Thyroid gland (tissue), 4 donors: Measurements from ENCODE around the gene NEDD9. TPM values are rescaled to one million over a fixed set of nuclear protein-coding genes. Genes with fewer than 3 reads are reported as not detected.

Experiments used
- DNase-seq, 2 donors: peaks; one replicate each; pipeline ENCODE4 v3.0.0-alpha.2; 2019
- H3K27ac ChIP-seq, 3 donors: fragments of 200-600 bp; sonication (generic); 1 replicate in 2 of 3; 2 replicates in 1 of 3; pipeline ENCODE4 v1.5.1; 2016 to 2019; ENCODE audit warnings: mild to moderate bottlenecking in 1 of 3, moderate library complexity in 1 of 3
- H3K27me3 ChIP-seq: fragments of 200-600 bp; sonication (generic); one replicate; pipeline ENCODE4 v1.5.1; 2019
- H3K36me3 ChIP-seq, 2 donors: fragments of 200-600 bp; sonication (generic); one replicate each; pipeline ENCODE4 v1.5.1; 2016 to 2019
- H3K4me1 ChIP-seq, 2 donors: fragments of 200-600 bp; sonication (generic); one replicate each; pipeline ENCODE4 v1.5.1; 2017 to 2019
- H3K4me3 ChIP-seq, 3 donors: fragments of 200-600 bp; sonication (generic); replicated peaks in 1 of 3; 1 replicate in 2 of 3; 2 replicates in 1 of 3; pipeline ENCODE4 v1.5.1; 2016; ENCODE audit warnings: mild to moderate bottlenecking in 1 of 3
- H3K9me3 ChIP-seq: fragments of 200-600 bp; sonication (generic); one replicate; pipeline ENCODE4 v1.5.1; 2017
- POLR2A ChIP-seq, 2 donors: fragments of 450-650 bp; IDR thresholded peaks; one replicate each; pipeline ENCODE4 v1.6.1; 2017; ENCODE audit warnings: antibody characterized with exemption in 2 of 2, mild to moderate bottlenecking in 2 of 2, moderate library complexity in 1 of 2
- WGBS, 2 donors: methylation state at CpG; one replicate each; pipeline ENCODE4 v1.1.5; 2017; 5-methylcytosine and 5-hydroxymethylcytosine counted together
- intact Hi-C: fragments of 100-400 bp; cut with DNase I; formaldehyde crosslinking; loops from one replicate; pipeline ENCODE4 v1.15.1; 2023
- total RNA-seq, 4 donors: library from RNA; depleted of rRNA; stranded (reverse); fragments of >200 nt; gene quantifications; one replicate each; pipeline ENCODE4 v1.2.3, GENCODE V29; 2016
- TF ChIP-seq, protein P1 (sequence below), 6 experiments: fragments of 200-600 bp in 3 of 6; fragments of 450-650 bp in 3 of 6; sonication (generic) in 3 of 6; IDR thresholded peaks; one replicate each; pipeline ENCODE4 v1.5.1; 2016 to 2019; ENCODE audit warnings: antibody characterized with exemption in 6 of 6, mild to moderate bottlenecking in 2 of 6, inconsistent platforms in 1 of 6, moderate library complexity in 1 of 6

Gene NEDD9
- total RNA-seq, 4 donors from 2014 or later = 42.1 to 78.3 (median 61.7) TPM

DNA sequence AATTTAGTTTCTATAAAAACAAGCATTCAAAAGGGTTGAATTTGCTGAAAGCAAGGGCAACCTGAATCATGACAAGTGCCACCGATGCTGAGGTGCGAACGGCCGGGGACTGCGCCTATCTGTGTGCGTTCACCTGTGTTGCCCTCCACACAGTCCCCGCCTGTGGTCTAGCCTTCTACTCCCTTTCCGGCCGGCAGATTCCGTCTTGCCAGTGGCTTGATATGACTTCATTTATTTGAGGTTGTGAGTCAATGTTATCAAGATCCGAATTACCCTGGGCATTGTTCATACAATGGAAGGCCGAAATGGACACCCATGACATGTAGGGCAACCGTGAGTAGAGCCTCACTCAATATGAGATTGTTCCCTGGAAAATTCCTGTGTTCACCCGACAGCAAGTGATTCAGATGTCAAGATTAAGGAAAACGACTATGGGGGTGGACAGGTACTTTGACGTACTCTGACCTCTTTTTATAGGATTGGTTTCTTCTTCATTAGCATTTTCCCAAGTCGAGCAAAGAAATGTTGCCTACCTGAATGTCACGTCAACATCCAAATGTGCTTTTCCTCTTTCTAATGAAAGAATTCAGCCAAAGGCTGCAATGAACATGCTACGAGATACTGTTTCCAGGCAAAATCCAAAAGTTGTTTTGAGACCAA lies 41.1 kb upstream of the NEDD9 start:
- Histone ChIP-seq H3K27ac (peak overlapping the region in 2 of 3 donors; percentile 3 to 24), H3K4me1 (peaks cover 23 to 47% of the 10 kb centered on the region in 2 donors), H3K9me3 (no peaks in the 10 kb centered on the region), H3K4me3 (no peak overlapping the region), H3K36me3 (no peaks in the 10 kb centered on the region), H3K27me3 (no peaks in the 10 kb centered on the region)
- DNase-seq = no peak
- intact Hi-C loops = no loop called here
- 95% methylated on average over 19 of the region's 19 CpGs for WGBS, 2 donors
- TF ChIP-seq, protein P1, sequence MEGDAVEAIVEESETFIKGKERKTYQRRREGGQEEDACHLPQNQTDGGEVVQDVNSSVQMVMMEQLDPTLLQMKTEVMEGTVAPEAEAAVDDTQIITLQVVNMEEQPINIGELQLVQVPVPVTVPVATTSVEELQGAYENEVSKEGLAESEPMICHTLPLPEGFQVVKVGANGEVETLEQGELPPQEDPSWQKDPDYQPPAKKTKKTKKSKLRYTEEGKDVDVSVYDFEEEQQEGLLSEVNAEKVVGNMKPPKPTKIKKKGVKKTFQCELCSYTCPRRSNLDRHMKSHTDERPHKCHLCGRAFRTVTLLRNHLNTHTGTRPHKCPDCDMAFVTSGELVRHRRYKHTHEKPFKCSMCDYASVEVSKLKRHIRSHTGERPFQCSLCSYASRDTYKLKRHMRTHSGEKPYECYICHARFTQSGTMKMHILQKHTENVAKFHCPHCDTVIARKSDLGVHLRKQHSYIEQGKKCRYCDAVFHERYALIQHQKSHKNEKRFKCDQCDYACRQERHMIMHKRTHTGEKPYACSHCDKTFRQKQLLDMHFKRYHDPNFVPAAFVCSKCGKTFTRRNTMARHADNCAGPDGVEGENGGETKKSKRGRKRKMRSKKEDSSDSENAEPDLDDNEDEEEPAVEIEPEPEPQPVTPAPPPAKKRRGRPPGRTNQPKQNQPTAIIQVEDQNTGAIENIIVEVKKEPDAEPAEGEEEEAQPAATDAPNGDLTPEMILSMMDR (IDR thresholded peaks at IDR 0.05) = no peak
- TF ChIP-seq POLR2A (IDR thresholded peaks at IDR 0.05) = no peak

DNA sequence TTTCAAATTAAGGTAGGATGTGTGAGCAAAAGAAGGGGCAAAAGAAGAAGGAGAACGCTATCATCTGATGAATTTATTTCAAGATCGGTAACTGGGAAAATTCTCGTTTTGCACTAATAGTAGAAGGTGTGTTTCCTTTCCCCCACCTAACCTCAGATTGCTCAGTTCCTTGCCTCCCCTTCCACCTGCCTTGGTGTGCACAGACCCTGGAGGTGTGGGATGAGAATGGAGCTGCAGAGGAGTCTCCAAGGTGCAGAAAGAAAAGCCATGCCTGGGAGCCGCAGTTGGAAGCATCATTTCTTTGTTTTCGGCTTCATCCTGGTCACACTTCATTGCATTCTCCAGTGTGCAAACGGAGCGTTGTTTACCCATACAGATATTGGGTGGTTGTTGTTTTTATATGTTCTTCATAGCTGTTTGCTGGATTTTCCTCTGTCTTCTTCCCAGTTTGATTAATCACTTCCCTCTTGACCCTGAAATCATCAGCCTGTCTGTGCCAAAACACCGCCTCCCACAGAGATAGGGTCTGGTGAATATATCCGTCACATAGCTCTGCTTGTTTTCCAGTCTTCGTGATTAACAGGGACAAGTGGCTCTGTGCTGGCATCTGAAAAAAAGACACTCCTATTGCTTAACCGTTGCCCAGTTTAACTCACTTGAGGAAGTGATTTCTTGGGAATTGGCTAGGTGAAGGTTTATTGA lies 40.2 kb upstream of the NEDD9 start:
- no peaks in the 10 kb centered on the region for H3K9me3 ChIP-seq
- peak overlapping the region in 2 of 3 donors; percentile 3 to 24 for H3K27ac ChIP-seq
- H3K4me3 ChIP-seq = no peak overlapping the region
- peak in 1 of 2 donors; percentile 32 for DNase-seq
- H3K27me3 ChIP-seq = no peaks in the 10 kb centered on the region
- intact Hi-C loops = no loop called here
- peaks cover 23 to 40% of the 10 kb centered on the region in 2 donors for H3K4me1 ChIP-seq
- no peaks in the 10 kb centered on the region for H3K36me3 ChIP-seq
- no peak for TF ChIP-seq POLR2A (IDR thresholded peaks at IDR 0.05)
- TF ChIP-seq, protein P1 (IDR thresholded peaks at IDR 0.05) = no peak
- 49 to 51% methylated on average over 11 of the region's 11 CpGs for WGBS, 2 donors

DNA sequence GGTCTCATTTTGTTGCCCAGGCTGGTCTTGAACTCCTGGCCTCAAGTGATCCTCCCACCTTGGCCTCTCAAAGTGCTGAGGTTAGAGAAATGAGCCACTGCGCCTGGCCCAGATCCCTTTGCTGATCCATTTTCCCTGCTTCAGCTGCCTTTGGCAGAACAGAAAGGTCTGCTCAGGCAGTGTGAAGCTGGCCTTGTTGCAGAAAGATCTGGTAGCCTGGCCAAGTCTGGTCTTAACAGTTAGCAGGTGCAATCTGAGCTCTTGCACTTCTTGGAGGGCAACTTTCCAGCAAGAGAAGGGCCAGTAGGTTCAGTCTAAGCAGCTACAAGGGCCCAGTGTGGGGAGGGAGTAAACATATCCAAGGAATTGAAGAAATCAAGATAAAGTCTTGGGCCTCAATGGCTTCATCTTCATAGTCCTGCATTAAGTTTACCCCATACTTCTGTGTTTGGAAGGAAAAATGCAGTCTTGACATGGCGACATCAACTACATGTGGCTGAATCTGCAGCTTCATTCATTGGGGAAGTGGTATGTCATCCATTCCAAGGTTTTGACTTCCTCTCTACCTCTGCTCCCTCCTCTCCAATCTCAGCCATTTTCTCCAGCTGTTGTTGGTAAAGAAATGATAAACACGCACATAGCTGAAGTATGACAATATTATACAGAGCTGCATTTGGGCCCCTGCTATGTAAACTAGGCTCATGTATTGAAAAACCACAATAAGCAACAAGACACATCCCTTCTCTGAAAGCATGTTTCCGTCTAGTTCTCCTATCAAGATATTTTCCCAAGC lies 39.0 kb upstream of the NEDD9 start:
- TF ChIP-seq, protein P1 (IDR thresholded peaks at IDR 0.05) = no peak
- no peak for TF ChIP-seq POLR2A (IDR thresholded peaks at IDR 0.05)
- H3K4me1 ChIP-seq = peaks cover 11 to 28% of the 10 kb centered on the region in 2 donors
- WGBS, 2 donors = 96 to 98% methylated on average over 4 of the region's 4 CpGs

DNA sequence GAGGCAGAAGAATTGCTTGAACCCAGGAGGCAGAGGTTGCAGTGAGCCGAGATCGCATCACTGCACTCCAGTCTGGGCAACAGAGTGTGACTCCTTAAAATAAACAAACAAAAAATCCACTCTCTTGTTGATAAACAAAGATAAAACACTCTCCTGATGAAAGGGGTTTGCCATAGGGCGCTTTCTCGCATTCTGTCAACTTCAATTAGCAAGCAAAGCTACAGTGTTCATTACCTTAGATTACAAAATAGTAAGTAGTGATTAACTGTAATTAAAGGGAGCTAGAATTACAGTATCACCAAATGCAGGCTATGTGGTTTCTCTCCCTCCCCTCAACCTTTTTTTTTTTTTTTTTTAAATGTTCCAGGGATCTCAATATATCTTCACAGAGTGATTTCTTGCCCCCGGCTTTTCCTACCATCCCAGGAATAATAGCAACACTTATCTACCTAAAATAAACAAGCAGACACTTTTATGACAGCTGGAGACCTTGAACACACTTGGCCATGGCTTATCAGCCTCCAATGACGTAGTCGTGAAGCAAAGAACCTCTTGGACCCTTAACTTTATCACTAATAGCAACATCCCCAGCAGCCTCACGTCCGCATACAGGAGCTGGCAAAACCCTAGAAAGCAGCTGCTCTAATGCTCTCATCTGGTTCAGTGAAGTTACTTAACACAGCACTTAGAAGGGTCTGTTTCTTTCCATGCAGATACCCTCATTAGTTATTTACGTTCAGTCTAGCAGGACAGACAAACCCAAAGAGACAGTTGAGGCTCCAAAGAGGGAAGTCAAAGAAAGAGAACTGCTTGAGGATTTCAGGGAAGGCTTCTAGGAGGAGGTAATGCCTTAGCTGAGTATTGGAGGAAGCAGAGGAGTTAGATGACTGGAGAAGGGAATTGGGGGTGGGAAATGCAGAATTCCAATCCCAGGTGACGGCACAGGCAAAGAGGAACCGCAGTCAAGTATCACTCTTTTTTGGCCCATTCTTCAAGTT lies 37.9 kb upstream of the NEDD9 start:
- Histone ChIP-seq H3K27ac (peak overlapping the region in 1 of 3 donors; percentile 47), H3K4me3 (no peak overlapping the region), H3K4me1 (peaks cover 11 to 25% of the 10 kb centered on the region in 2 donors), H3K36me3 (no peaks in the 10 kb centered on the region), H3K27me3 (no peaks in the 10 kb centered on the region), H3K9me3 (no peaks in the 10 kb centered on the region)
- DNase-seq = no peak
- intact Hi-C loops = no loop called here
- TF ChIP-seq POLR2A (IDR thresholded peaks at IDR 0.05) = no peak
- TF ChIP-seq, protein P1 (IDR thresholded peaks at IDR 0.05) = no peak
- WGBS, 2 donors = 55 to 67% methylated on average over 12 of the region's 12 CpGs

More for the DNA sequence above, 39.0 kb upstream of the NEDD9 start:
- H3K27me3 ChIP-seq = no peaks in the 10 kb centered on the region
- H3K36me3 ChIP-seq = no peaks in the 10 kb centered on the region
- DNase-seq = no peak
- intact Hi-C loops = no loop called here
- no peak overlapping the region for H3K4me3 ChIP-seq
- peak overlapping the region in 1 of 3 donors; percentile 47 for H3K27ac ChIP-seq
- no peaks in the 10 kb centered on the region for H3K9me3 ChIP-seq
